Skeletal muscle cell (primary cell): ENCODE results near the gene PDE3B.
"Not testable (repeated sequence)": the region's sequence is repeated elsewhere in the genome, so short reads cannot be mapped to it uniquely, and the experiment has no call there.

Experiments used
- DNase-seq: peaks from one replicate; pipeline ENCODE4 v3.0.0-alpha.2; 2010; ENCODE audit warnings: low read depth
- H3K4me3 ChIP-seq: 2 replicates; pipeline ENCODE4 v1.5.1; 2011; ENCODE audit warnings: low read depth, mild to moderate bottlenecking, control low read depth, low read length, moderate library complexity

Gene PDE3B

DNA sequence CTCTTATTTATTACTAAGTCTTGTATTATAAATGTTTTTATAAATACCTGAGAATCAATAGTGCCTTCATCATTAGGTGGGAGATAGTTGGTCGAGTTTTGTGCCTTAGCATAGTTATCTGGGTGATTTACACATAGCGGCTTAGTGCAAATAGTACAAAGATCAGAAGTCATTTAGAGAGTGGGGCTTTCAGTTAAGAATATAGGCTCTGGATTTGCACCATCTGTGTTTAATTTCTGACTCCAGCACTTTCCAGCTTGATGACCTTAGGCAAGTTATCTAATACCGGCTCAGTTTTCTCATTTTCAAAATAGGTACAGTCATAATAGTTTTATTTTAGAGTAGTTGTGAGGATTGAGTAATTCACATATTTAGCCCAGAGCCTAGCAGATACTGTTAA lies 26.4 kb downstream of the PDE3B start:
- no peak overlapping the region for H3K4me3 ChIP-seq
- no peak for DNase-seq

- peak; percentile 12 for DNase-seq
- no peak overlapping the region for H3K4me3 ChIP-seq
Measured at GRCh38 chr11:14672635-14673034, 29.0 kb downstream of the PDE3B start.

GRCh38 chr11:14673421-14673820 lies 29.8 kb downstream of the PDE3B start:
- DNase-seq: no peak
- no peak overlapping the region for H3K4me3 ChIP-seq

GRCh38 chr11:14673824-14674405 lies 30.3 kb downstream of the PDE3B start:
- DNase-seq: no peak
- H3K4me3 ChIP-seq: no peak overlapping the region

DNA sequence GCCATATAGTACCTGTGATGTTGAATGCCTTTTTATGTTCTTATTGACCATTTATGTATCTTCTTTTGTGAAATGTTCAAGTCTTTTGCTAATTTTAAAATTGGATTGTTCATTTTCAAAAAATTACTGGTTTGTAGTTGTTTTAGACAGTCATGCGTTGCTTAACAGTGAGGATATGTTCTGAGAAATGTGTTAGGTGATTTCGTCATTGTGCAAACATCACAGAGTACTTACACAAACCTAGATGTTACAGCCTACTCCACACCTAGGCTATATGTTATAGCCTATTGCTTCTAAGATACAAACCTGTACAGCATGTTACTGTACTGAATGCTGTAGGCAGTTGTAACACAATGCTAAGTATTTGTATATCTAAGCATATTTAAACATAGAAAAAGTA lies 32.5 kb downstream of the PDE3B start:
- no peak for DNase-seq
- H3K4me3 ChIP-seq: no peak overlapping the region

DNA sequence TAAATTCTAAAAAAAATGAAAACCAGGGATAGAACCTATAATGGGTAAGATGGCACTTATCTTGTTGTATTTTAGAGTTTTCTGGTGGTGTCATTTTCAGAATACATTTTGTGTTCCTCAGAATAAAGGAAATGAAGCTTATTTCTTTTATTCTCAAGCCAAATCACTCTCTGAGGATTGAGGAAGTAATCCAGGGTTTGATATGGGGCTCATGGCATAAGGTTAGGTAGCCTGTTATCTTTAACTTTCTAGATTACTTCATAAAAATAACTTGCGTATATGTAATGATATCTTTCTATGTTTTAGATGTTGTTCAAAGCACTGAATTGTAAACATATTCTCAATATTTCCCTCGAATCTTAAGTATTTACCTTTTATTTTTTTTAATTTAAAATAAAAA lies 33.5 kb downstream of the PDE3B start:
- no peak for DNase-seq
- no peak overlapping the region for H3K4me3 ChIP-seq

DNA sequence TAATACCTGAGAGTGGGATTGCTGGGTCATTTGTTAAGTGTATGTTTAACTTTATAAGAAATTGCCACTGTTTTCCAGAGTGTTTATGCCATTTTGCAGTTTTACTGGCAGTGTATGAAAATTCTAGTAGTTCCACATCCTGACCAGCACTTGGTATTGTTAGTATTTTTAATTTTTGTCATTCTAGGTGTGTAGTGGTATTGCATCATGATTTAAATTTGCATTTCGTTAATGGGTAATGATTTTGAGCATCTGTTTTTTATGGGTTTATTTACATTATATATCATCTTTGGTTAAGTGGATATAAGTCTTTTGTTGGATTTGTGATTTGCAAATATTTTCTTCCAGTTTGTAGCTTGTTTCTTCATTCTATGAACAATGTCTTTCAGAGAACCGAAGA lies 34.7 kb downstream of the PDE3B start:
- no peak for DNase-seq
- no peak overlapping the region for H3K4me3 ChIP-seq

DNA sequence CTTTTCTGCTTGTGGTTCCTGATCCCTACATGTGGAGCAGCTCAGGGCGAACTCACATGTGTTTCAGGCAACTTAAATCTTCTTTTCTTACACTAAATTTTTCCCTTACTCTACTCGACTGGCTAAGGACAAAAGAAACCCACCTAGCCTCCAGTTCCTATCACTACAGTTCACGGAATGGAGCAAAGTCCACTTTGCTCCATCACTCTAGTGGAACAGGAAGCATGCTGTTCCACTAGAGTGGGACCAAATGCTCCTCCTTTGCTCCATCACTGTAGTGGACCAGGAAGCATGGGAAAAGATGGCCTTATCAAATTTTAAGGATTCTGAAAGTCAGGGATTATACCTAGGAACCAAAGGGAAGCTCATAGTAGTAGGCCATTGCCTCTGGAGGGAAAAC lies 36.1 kb downstream of the PDE3B start:
- DNase-seq: no peak
- H3K4me3 ChIP-seq: no peak overlapping the region

GRCh38 chr11:14684234-14684915 lies 40.8 kb downstream of the PDE3B start:
- DNase-seq, H3K4me3 ChIP-seq: not testable (repeated sequence)

DNA sequence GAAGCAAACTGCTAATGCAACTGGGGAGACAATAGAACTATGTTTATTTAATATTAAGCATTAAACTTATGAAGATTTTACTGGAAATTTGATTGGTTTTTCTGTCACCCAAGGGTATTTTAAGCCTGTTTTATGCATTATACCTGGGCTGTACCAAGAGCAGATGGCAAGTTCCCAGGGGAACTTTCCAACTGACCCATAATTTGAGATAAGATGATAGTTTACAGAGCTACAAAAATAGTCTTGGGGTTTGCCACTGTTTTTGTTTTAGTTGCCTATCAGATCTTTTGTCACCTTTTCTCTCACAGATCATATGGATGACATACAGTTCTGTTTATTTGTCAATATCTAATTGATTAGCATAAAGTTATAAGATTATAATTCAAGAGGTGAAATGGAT lies 43.9 kb downstream of the PDE3B start:
- DNase-seq: no peak
- H3K4me3 ChIP-seq: no peak overlapping the region

- H3K4me3 ChIP-seq: no peak overlapping the region
- DNase-seq: no peak
Measured at GRCh38 chr11:14687943-14688627, 44.5 kb downstream of the PDE3B start.

GRCh38 chr11:14695656-14696055 lies 52.1 kb downstream of the PDE3B start:
- DNase-seq, H3K4me3 ChIP-seq: not testable (repeated sequence)

DNA sequence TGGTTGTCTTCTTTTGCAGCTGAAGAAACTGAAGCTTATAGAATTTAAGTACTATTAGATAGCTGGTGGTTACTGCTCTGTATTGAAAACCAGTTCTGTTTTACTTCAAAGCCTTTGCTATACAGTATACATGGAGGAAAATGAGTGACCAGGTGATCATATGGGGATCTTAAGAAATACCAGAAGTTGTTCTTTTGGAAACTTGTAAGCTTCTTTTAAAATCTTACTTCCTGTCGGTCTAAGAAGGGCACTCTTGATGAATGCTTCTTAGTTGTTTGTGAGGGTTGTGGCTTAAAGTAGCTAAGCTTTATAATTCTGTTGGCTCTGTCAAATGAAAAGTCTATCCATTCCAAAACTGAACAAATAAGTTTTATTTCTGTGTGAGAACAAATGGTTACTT lies 55.2 kb downstream of the PDE3B start:
- no peak for DNase-seq
- no peak overlapping the region for H3K4me3 ChIP-seq

- H3K4me3 ChIP-seq: no peak overlapping the region
- DNase-seq: no peak
Measured at GRCh38 chr11:14700593-14700992, 57.0 kb downstream of the PDE3B start.

DNA sequence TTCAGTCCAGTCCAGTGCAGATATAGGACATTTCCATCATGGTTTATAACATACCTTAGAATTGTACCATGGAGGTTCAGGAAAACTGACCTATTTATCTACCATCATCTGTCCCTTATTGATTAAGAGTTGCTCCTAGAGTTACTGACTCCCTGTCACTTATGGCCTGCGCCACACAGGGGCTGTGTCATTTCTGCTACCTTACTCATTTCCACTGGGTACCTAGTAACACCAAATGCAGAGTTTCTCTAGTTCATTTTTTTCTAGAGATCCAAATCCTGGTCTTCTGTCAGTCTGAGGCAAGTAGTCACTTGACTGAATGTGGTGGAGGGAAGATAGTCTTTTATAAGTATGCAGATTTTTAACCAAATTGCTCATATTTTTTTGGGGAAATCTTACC lies 59.2 kb downstream of the PDE3B start:
- DNase-seq: no peak
- H3K4me3 ChIP-seq: no peak overlapping the region

DNA sequence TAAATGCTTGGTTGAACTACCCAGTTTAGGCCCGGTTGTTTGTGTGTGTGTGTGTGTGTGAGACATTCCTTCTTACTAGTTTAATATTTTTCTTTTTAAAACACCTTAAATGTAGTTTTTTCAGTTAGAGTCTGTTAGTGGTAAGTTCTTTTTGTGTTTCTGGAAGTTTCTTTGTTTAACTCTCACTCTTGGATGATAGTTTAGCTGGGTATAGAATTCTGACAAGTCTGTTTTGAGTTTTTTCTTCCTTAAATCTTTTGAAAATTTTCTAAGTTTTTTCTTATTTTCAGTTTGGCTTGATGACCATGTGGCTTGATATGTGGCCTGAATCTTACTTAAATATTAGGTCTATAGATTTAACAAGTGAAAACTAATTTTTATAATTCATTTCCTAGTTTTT lies 60.1 kb downstream of the PDE3B start:
- no peak for DNase-seq
- no peak overlapping the region for H3K4me3 ChIP-seq

GRCh38 chr11:14705067-14705466 lies 61.5 kb downstream of the PDE3B start:
- DNase-seq: no peak
- H3K4me3 ChIP-seq: no peak overlapping the region

DNA sequence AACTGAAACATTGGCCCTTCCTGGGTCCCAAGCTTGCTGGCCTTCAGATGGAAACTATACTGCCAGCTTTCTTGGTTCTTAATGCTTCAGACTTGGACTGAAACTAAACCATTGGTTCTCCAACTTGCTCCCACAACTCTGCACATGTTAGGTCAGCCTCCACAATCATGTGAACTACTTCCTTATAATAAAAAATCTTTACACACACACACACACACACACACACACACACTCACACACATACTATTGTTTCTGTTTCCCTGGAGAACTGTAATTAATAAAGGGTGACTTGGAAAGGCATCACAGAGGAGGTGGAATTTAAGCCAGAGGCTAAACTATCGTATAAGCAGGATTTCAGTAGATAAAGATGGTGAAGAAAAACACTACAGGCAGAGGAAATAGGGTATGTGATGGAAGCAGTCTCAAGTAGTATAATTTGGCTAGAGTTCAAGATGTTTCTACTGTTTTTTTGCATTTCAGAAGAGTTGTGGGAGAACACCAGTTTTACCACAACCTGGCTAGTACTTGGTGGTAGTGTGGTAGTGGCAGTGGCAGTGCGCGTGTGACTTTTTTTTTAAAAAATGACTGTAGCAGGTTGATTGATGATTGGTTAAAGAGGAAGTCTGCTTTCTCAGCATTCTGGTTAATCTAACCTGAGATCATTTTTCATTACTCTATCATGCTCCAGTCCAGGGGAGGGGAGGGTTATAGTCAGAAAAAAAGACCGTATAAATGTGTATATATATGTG lies 70.1 kb downstream of the PDE3B start:
- no peak for DNase-seq
- no peak overlapping the region for H3K4me3 ChIP-seq

- not testable (repeated sequence) for H3K4me3 ChIP-seq, DNase-seq
Measured at GRCh38 chr11:14715669-14716068, 72.1 kb downstream of the PDE3B start.

GRCh38 chr11:14722496-14722895 lies 78.9 kb downstream of the PDE3B start:
- DNase-seq: no peak
- no peak overlapping the region for H3K4me3 ChIP-seq
